ENCODE measurements around the gene GRIK4.

- TF ChIP-seq POLR2A (IDR thresholded peaks at IDR 0.05) (no peak), CTCF (IDR thresholded peaks at IDR 0.05) (no peak)
These were observed 11.7 kb upstream of the GRIK4 start for GRCh38 chr11:120499859-120500258.
